HL-60 (cell line): Measurements from ENCODE around the gene IL1R1.

Source experiments
- CTCF ChIP-seq: IDR thresholded peaks from one replicate; pipeline ENCODE4 v1.5.1; 2011; ENCODE audit warnings: low read length, control low read depth, inconsistent platforms; ENCODE audit not compliant: insufficient read depth
- POLR2AphosphoS5 ChIP-seq: IDR thresholded peaks from 2 replicates; pipeline ENCODE4 v1.6.1; 2012; ENCODE audit warnings: low read depth
- REST ChIP-seq: IDR thresholded peaks from 2 replicates; pipeline ENCODE4 v1.6.1; 2012; ENCODE audit warnings: low read depth; ENCODE audit not compliant: insufficient replicate concordance

- TF ChIP-seq CTCF (no peak), POLR2AphosphoS5 (no peak), REST (no peak)
Measured at GRCh38 chr2:102122115-102122514, 20.4 kb upstream of the IL1R1 start.
